D721Med (cell line): ENCODE results near the gene NCS1.

Experiments used
- DNase-seq: peaks from one replicate; pipeline ENCODE4 v3.0.0; 2011; ENCODE audit warnings: low spot score; ENCODE audit not compliant: insufficient read length
- FAIRE-seq: peaks from 2 replicates; lab custom pipeline; 2011; peaks lifted over from hg19 to GRCh38; lab: Jason Lieb, UNC
- CTCF ChIP-seq: IDR thresholded peaks from 2 replicates; pipeline ENCODE4 v1.5.1; 2012; ENCODE audit warnings: mild to moderate bottlenecking, control low read depth; ENCODE audit not compliant: insufficient read depth; ENCODE audit errors: missing control alignments

NCS1 gene

DNA sequence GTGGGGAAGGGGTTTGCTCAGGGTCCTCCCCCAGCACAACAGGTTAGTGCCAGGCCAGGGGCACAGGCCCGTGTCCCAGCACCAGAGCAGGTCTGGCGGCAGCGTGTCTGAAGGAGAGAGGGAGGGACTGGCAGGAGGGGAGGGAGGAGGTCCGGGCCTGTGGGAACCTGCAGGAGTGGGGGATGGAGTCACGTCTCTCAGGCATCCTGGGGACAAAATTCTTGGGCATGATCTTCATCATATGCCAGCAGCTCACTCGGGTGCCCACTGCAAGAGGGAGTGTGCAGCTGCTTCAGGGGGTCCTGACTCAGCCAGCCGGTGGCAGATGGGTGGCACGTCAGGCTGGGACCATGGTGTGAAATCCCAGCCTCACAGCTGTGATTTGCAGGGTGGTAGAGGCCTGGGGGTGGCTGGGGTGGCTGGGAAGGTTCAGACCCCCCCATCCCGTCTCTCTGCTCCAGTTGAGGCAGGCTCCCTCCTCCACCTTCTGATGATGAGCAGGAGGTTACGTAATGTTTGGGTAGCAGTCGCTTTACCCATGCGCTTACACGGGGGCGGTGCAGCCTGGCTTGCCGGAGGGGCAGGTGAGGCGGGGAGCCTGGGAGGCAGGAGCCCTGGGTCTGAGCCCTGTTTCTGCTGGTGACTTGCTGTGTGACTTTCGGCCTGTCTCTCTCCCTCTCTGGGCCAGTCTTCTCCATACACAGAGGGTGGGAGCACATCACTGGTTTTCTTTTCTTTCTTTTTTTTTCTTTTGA lies 40.5 kb downstream of the NCS1 start:
- DNase-seq (no peak), FAIRE-seq (no peak)
- TF ChIP-seq CTCF = no peak

- DNase-seq (no peak), FAIRE-seq (no peak)
- TF ChIP-seq CTCF = no peak
Measured at GRCh38 chr9:130213911-130214761, 41.9 kb downstream of the NCS1 start.

DNA sequence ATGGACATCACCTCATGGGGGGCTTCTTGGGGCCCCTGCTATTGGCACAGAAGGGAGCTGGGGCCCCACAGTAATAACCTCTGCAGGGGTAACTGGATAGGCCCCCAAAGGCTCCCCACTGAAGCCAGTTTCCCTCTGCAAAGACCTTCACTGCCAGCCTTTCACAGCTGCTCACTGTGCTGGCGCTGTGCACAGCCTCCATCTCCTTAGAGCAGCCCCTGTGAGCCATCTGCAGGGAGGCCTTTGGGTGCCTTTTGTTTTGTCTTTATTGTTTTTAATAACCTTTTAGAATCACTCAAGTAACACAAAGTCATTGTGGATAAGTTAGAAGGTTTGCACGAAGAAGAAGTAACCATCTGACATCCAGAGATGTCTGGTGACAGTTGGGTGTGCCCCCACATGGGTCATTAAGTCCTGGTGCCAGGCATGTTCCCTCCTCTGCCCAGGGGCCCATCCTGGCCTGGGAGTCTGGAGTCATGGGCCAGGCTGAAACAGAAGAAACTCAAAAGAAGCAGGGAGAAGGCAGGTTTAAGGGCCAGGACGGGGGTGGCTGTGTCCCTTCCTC lies 42.7 kb downstream of the NCS1 start:
- no peak for TF ChIP-seq CTCF
- no peak for FAIRE-seq
- no peak for DNase-seq

- DNase-seq (no peak), FAIRE-seq (no peak)
- TF ChIP-seq CTCF = no peak
Measured at GRCh38 chr9:130215341-130216119, 43.3 kb downstream of the NCS1 start.

GRCh38 chr9:130217838-130218237 lies 45.6 kb downstream of the NCS1 start:
- TF ChIP-seq CTCF = no peak
- no peak for FAIRE-seq
- no peak for DNase-seq

DNA sequence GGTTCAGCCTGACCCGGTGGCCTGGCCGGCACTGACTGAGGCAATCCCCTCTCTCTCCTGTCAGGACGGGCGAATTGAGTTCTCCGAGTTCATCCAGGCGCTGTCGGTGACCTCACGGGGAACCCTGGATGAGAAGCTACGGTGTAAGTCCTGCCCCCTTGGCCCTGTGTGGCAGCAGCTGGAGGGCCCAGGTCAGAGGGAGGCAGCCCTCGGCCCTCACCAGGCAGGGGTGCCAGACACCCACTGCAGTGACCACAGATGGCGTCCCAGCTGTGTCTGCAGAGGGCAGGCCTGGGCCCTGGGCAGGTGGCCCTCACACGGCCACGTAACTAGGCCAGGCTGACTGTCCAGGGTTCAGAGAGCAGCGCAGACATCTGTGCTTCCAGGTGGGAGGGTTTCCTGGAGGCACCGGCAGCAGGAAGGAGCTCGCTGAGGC lies 47.5 kb downstream of the NCS1 start:
- FAIRE-seq = no peak
- no peak for TF ChIP-seq CTCF
- DNase-seq = no peak
